ENCODE results near the gene FAM120B. TPM values are rescaled to one million over a fixed set of nuclear protein-coding genes. Genes with fewer than 3 reads are reported as not detected.

The FAM120B gene
- polyA plus RNA-seq, 1 experiment = 8.8 TPM

GRCh38 chr6:170416959-170417606, 110.5 kb downstream of the FAM120B start:
- CTCF ChIA-PET = interaction anchor here (1.5 to 2.0 kb wide), 2 partner anchors 12 to 17 kb away, joined by 3 to 4 read pairs; no protein-coding TSS in a partner anchor
- TF ChIP-seq, protein P1, sequence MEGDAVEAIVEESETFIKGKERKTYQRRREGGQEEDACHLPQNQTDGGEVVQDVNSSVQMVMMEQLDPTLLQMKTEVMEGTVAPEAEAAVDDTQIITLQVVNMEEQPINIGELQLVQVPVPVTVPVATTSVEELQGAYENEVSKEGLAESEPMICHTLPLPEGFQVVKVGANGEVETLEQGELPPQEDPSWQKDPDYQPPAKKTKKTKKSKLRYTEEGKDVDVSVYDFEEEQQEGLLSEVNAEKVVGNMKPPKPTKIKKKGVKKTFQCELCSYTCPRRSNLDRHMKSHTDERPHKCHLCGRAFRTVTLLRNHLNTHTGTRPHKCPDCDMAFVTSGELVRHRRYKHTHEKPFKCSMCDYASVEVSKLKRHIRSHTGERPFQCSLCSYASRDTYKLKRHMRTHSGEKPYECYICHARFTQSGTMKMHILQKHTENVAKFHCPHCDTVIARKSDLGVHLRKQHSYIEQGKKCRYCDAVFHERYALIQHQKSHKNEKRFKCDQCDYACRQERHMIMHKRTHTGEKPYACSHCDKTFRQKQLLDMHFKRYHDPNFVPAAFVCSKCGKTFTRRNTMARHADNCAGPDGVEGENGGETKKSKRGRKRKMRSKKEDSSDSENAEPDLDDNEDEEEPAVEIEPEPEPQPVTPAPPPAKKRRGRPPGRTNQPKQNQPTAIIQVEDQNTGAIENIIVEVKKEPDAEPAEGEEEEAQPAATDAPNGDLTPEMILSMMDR (IDR thresholded peaks at IDR 0.05; ENCODE audit: insufficient read depth, low read depth, low read length) = no peak
- POLR2A ChIA-PET = no interaction called here

DNA sequence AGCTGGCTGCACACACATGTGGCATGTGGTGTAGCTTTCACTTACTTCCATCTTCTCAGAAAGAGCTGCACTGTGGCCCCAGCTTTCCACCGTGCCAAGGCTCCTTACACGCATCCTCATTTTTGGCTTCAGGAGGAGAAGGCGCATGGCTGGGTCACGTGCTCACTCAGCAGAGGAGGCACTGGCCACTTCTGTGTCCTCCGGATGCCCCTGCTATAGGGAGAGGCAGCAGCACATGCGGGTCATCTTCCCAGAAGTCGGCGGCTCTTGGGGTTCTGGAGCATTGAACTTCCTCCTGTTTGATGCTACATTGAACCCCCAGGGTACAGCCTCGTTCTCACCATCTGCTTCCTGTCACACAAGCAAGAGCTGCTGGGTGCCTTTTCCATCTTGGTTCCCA, 111.3 kb downstream of the FAM120B start:
- no peaks in the 10 kb centered on the region for H3K36me3 ChIP-seq (ENCODE audit: control insufficient read depth, insufficient read depth, low read length)
- POLR2A ChIA-PET = no interaction called here
- H3K4me3 ChIP-seq (ENCODE audit: low read depth, low read length) = no peak overlapping the region
- no peak for DNase-seq (ENCODE audit: low read depth)
- TF ChIP-seq, protein P1 (IDR thresholded peaks at IDR 0.05; ENCODE audit: insufficient read depth, low read depth, low read length) = no peak
- CTCF ChIA-PET = interaction anchor here (0.9 to 2.0 kb wide), 3 partner anchors 13 to 17 kb away, joined by 3 to 4 read pairs (median 3); no protein-coding TSS in a partner anchor
- H3K27me3 ChIP-seq (ENCODE audit: control insufficient read depth, insufficient read depth, low read length) = no peaks in the 10 kb centered on the region

More at GRCh38 chr6:170416959-170417606, 110.5 kb downstream of the FAM120B start:
- no peaks in the 10 kb centered on the region for H3K27me3 ChIP-seq (ENCODE audit: control insufficient read depth, insufficient read depth, low read length)
- no peak for DNase-seq (ENCODE audit: low read depth)
- H3K36me3 ChIP-seq (ENCODE audit: control insufficient read depth, insufficient read depth, low read length) = no peaks in the 10 kb centered on the region
- H3K4me3 ChIP-seq (ENCODE audit: low read depth, low read length) = no peak overlapping the region

DNA sequence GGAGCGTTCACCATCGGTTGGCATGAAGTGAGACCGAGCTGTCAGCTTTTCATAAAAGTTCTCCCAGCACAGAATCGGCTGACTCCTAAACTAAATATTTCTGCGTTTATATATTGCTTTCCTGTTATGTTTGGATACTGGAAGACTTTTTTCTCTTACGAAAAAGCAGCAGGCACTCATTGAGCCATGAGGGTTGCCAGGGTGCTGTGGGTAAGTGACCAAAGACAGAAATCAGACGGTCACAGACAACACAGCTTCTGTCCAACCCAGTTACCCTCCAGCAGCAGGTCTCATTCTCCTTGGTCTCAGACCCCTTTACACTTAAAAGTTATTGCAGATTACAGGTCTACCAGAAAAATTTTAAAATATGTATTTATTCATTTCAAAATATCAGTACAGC, 113.7 kb downstream of the FAM120B start:
- TF ChIP-seq, protein P1 (IDR thresholded peaks at IDR 0.05; ENCODE audit: insufficient read depth, low read depth, low read length) = no peak
- Histone ChIP-seq H3K27me3 (ENCODE audit: control insufficient read depth, insufficient read depth, low read length) (no peaks in the 10 kb centered on the region), H3K36me3 (ENCODE audit: control insufficient read depth, insufficient read depth, low read length) (no peaks in the 10 kb centered on the region), H3K4me3 (ENCODE audit: low read depth, low read length) (no peak overlapping the region)
- DNase-seq (ENCODE audit: low read depth) = no peak
- POLR2A ChIA-PET = no interaction called here
- CTCF ChIA-PET = interaction anchor here (1.1 kb wide), 1 partner anchor 9 kb away, joined by 3 read pairs; no protein-coding TSS in a partner anchor

DNA sequence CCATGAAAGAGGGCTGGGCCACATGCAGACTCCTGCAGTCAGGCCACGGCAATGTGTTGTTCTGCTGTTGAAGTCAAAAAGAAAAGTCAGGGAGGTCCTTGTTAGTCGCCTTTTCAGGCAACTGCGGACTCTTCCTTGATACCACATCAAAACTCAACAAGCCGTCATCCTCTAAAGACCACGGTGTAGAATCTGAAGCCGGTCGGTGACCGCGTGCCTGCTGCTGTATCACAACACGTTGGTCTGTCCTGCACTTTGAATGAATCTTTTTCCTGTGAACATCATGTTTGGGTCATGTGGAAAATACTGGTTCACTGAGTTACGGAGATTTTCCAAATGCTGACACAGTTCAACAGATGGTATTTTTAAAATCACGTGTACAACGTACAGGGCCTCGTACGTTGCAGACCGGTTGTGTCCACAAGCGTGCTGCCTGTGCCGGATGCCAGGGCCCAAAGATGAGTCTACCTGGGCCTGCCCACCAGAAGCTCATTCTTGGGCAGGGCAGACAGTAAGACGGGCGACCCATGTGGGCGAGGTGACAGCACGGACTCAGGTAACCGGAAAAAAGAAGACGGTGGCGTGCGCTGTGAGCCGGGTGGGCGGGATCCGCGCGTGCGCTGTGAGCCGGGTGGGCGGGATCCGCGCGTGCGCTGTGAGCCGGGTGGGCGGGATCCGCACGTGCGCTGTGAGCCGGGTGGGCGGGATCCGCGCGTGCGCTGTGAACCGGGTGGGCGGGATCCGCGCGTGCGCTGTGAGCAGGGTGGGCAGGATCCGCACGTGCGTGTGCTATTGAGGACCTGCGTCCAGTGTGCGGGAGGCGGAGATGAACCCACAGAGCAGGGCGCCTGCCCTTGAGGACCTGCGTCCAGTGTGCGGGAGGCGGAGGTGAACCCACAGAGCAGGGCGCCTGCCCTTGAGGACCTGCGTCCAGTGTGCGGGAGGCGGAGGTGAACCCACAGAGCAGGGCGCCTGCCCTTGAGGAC, 114.5 kb downstream of the FAM120B start:
- POLR2A ChIA-PET = no interaction called here
- Histone ChIP-seq H3K4me3 (ENCODE audit: low read depth, low read length) (no peak overlapping the region; the same call in 1 of the 2 replicates), H3K27me3 (ENCODE audit: control insufficient read depth, insufficient read depth, low read length) (no peaks in the 10 kb centered on the region), H3K36me3 (ENCODE audit: control insufficient read depth, insufficient read depth, low read length) (no peaks in the 10 kb centered on the region)
- CTCF ChIA-PET = interaction anchor here (1.1 kb wide), 1 partner anchor 9 kb away, joined by 3 read pairs; no protein-coding TSS in a partner anchor
- TF ChIP-seq, protein P1 (IDR thresholded peaks at IDR 0.05; ENCODE audit: insufficient read depth, low read depth, low read length) = no peak
- DNase-seq (ENCODE audit: low read depth) = no peak

- TF ChIP-seq, protein P1 (IDR thresholded peaks at IDR 0.05; ENCODE audit: insufficient read depth, low read depth, low read length) = no peak
- POLR2A ChIA-PET = no interaction called here
- Histone ChIP-seq H3K27me3 (ENCODE audit: control insufficient read depth, insufficient read depth, low read length) (peaks cover 4% of the 10 kb centered on the region; the same call in 1 of the 2 replicates), H3K4me3 (ENCODE audit: low read depth, low read length) (no peak overlapping the region), H3K36me3 (ENCODE audit: control insufficient read depth, insufficient read depth, low read length) (no peaks in the 10 kb centered on the region)
- CTCF ChIA-PET = no interaction called here
- no peak for DNase-seq (ENCODE audit: low read depth)
Measured at GRCh38 chr6:170421921-170422320, 115.4 kb downstream of the FAM120B start.
